CD4-positive, alpha-beta T cell treated with Interleukin-6 for 4 hours (primary cell): ENCODE measurements around the gene NPW.

Source experiments
- DNase-seq: peaks from one replicate; pipeline ENCODE4 v3.0.0-alpha.2; 2020; ENCODE audit warnings: mixed read lengths

NPW gene

GRCh38 chr16:1984347-1985225 lies 35.0 kb upstream of the NPW start:
- DNase-seq = peak; percentile 49

DNA sequence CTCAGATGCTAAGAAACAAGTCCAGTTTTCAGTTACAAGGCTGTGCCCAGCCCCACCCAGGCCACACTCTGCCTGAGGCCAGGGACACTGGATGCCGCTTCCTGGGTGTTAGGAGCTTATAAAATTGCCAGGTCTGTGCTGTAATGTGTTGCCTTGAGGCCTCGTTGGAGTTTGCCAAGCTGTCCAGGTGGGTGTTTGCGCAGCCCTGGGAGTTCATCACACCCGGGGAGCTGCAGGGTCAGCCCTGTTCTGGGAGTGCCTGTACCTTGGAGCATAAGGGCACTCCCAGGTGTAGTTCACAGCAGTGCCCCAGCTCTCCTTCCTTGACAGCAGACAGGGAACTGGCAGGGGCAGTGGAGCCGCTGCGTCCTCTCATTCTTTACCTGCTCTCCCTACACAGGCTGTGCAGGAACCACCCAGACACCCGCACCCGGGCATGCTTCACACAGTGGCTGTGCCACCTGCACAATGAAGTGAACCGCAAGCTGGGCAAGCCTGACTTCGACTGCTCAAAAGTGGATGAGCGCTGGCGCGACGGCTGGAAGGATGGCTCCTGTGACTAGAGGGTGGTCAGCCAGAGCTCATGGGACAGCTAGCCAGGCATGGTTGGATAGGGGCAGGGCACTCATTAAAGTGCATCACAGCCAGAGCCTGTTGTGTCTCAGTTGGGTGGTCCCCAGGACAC lies 34.0 kb upstream of the NPW start:
- no peak for DNase-seq

DNA sequence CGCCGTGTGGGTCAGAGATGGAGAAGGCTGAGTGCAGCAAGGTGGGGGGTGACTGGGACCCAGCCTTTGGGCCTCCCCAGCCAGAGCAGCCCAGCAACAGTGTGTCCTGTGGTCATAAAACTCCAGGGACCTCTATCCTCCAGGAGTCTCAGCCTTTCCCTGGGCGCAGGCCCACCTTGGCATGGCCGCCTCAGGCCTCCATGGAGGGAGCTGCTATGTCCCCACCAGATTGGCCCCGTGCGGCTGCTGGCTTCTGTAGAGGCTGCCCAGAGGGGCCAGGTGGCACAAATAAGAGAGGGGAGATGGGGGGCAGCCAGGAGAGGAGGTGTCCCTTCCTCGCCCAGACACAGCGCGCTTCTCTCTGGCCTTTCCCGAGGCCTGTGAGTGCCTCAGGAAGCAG lies 32.4 kb upstream of the NPW start:
- DNase-seq = no peak

DNA sequence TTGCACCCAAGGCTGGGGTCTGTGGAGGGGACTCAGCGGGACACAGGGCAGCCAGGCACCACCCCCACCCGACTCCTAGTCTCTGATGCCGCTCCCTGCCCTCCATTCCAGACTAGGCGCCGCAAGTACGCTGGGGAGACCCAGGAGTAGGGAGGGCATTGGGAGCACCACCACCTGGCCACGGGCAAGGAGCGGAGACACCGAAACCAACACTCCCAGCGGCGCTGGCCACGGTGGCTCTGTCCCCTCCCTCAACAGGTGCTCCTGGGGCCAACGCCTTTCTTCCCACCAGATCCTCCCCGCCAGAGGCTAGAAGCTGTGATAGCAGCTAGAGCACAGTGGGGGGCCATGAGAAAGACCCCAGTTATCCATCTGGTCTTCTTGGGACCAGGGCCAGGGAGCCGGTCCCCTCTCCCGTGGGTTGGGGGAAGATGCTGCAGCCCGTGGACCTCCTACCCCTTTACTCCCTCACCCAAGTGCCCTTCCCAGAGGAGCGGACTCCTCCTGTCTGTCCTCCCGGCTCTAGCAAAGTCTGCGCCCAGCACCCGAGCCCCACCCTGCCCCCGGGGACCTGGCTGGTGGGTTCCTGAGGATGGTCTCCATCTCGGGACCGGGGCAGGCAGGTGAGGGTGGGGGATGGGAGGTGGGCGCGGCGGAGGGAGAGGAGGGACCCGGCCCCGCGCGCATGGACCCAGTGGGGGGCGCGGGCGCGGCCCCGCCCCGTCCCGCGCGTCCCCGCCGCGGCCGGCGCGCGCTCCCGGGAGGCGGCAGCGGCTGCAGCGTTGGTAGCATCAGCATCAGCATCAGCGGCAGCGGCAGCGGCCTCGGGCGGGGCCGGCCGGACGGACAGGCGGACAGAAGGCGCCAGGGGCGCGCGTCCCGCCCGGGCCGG lies 30.1 kb upstream of the NPW start, which contains the start of gene SYNGR3:
Gene SYNGR3, plus strand, starts transcription at position 762 of the 892 bp plus-strand sequence. CDS start 133 bp downstream, outside the sequence.
- DNase-seq = no peak

- DNase-seq = no peak
Observed at GRCh38 chr16:1990101-1990350, 29.6 kb upstream of the NPW start.

DNA sequence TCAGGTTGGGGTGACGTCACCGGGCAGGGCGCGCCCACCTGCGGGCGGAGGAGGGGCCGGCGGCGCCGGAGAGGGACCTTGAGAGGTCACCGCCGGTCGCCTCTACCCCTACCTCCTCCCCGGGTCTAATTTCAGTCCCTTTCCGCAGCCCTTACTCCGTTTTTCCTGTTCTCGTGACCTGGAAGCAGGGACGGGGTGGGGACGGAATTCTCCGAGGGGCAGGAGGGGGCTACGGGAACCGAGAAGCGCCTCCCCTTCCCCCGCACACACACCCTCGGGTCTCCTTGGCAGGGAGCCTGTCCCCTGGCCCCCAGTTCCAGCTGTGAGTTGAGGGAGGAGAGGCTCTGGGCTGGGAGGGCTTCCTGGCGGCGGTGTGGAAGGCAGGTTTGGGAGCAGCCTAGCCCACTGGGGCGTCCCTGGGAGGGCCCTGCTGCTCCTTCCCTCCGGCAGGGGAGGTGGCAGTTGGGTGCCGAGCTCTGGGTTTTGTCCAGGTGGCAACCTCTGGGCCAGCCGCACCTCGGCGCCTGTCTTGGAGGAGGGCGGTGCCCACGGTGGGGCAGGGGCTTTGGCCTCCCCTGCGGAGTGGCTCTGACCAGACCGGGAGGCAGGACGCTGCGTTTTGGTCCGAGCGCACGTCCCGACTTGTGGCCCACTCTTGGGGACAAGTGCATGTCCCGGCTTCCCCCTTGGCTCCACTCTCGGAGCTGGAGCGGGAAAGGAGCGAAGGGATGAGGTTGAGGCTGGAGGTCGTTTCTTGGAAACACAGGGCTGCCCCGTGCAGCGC lies 29.0 kb upstream of the NPW start:
- peak; percentile 59 for DNase-seq

DNA sequence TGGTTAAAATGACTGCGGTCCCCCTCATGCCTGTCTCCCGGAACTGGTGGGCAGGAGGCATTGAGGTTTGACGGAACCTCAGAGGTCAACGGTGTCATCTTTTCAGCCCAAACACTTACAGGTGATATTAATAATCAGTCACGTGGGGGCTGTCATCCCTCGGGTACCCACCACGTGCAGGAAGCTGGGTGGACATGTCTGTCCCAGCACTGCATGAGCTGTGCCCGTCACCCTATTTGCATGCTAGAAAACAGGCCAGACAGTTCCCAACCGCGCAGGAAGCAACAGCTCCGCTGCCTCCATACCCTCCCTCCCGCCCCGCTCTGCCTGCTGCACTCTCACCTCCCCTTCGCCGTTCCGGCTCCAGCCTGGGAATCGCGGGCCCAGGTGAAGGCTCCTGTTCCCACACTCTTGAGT lies 28.4 kb upstream of the NPW start:
- DNase-seq = peak; percentile 70

- DNase-seq = no peak
Observed at GRCh38 chr16:1991588-1991947, 28.0 kb upstream of the NPW start.

DNA sequence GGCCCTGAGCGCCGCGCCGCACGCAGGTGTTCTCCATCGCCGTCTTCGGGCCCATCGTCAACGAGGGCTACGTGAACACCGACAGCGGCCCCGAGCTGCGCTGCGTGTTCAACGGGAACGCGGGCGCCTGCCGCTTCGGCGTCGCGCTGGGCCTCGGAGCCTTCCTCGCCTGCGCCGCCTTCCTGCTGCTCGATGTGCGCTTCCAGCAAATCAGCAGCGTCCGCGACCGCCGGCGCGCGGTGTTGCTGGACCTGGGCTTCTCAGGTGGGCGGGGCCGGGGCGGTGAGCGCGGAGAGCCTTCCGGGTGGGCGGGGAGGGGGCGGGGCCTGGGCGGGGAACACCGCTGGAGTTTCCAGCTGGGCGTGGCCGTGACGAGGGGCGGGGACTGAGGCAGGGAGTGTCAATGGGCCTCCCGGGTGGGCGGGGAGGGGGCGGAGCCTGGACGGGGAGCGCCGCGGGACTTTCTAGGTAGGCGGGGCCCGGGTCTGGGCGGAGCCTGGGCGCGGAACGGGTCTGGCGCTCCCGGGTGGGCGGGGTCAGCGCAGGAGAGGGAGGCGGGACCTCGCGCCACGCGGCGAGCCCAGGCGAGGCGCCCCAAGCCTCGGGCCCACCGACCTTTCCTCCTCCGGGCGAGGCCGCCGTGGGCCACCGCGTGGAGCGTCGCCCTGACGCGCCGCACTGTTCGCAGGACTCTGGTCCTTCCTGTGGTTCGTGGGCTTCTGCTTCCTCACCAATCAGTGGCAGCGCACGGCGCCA lies 27.5 kb upstream of the NPW start:
- DNase-seq = peak; percentile 99

DNA sequence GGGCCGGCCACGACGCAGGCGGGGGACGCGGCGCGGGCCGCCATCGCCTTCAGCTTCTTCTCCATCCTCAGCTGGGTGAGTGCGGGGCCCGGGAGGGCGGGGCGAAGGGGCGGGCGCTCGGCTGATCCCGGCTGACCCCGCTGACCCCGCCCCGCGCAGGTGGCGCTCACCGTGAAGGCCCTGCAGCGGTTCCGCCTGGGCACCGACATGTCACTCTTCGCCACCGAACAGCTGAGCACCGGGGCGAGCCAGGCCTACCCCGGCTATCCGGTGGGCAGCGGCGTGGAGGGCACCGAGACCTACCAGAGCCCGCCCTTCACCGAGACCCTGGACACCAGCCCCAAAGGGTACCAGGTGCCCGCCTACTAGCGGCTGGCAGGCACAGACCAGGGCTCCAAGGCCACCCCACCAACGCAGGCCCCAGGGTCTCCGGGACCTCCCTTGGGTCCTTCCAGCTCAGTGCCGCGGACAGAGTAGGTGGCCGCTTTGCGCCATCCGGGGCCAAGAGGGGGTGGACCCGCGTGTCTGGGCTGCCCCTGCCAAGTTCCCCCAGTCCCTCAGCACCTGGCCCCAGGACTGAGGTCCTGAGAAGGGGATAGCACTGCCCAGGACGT lies 26.8 kb upstream of the NPW start:
- no peak for DNase-seq

DNA sequence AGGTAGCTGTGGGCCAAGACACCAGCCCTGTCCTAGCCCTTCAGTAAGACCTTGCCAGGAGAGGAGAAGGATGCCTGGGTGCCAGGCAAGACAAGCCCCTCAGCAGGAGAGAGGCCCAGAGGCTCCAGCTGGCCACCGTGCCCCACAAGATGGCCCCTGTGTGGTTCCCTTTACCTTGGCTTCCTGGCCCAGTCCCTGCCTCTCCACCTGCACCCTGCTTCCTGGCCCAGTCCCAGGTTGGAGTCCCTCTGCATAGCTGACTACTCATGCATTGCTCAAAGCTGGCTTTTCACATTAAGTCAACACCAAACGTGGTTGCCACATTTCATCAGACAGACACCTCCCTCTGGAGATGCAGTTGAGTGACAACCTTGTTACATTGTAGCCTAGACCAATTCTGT lies 25.9 kb upstream of the NPW start:
- DNase-seq = no peak

- no peak for DNase-seq
Observed at GRCh38 chr16:1997494-1998359, 21.9 kb upstream of the NPW start.

DNA sequence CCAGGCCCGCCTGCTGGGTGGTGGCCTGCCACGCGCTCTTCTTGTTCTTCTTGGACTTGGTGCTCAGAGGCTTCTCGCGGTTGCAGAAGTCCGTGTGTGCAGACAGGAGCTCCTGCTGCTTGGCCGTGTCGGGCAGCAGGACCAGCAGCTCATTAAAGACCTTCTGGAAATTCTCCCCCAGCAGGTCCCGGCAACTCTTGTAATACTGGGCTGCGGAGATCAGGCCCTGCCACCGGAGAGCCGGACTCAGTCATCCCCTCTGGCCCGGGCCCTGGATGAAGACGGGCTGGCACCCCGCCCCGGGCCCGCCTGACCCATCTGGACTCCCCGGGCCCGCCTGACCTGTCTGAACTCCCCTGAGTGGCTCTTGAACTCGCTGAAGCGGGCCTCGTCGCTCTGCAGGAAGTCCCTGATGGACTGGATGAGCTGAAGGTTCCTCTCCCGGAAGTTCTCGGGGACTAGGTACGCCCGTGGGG lies 21.2 kb upstream of the NPW start:
- no peak for DNase-seq

- no peak for DNase-seq
Observed at GRCh38 chr16:1998852-1999801, 20.5 kb upstream of the NPW start.

DNA sequence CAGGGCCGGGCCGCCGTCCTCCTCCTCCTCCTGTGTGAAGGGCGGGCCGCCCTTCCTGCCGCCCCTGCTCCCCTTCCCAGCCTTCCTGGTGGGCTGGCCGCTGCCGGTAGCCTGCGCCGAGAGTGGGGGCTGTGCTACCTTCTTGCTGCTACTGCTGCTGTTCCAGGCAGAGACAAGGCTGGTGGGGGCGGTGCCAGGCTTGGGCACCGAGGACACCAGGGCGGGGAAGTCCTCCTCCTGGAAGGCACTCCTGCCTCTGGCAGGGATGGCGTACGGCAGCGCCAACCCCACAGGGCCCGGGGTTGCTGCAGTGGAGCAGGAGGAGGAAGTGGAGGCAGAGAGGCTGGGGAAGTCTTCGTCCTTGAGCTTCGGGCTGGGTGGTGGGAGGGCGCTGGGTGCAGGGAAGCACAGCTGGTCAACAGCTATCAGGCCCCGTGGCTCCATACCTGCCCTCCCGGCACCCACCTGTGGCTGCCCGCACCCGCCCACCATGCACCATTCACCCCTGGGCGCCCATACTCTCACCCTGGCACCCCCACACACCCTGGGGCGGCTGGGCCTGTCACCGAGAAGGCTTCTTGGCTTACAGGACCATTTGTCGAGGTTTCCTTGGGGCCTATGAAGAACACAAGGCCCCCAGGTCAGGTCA lies 19.6 kb upstream of the NPW start:
- no peak for DNase-seq

GRCh38 chr16:2001035-2001434 lies 18.6 kb upstream of the NPW start:
- no peak for DNase-seq

DNA sequence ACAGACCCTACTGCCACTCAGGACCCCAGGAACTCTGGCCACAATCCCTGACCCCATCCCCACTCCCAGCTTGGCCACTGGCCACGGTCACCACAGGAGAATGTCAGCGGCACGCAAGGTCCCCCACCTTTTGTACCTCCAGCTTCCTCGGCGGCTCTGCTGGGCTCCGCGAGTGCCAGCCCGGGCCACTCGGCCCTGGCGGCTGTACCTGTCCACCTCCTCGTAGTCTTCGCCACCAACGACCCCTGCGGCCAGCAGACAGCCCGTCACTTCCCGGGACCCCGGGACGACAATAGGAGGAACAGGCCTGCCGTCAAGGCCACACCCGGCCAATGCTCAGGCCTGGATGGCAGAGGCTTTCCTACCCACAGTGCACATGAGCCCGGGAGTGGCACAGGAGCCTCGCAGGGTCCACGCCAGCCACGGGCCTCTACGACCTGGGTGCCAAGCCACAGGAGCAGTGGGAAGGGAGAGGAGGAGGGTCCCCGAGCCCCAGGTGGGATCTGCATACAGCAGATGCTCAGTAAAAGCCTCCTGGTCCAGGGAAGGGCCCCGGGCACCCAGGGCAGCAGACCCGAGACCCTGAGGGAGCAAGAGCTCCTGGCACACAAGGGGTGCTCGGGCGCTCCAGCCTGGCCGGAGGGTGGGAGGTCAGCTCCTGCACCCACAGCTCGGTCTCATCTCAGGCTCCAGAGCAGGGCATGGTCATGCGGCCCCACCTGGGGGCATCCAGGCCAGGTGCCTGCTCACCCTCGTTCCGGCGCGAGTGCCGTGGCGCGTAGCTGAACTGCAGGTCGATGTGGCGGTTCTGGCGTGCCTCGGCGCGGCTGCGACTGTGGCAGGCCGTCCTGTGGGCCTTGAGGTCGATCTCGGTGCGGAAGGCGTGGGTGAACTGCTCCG lies 17.9 kb upstream of the NPW start:
- no peak for DNase-seq
